ENCODE measurements around the gene CEP43.

CEP43 gene, protein sequence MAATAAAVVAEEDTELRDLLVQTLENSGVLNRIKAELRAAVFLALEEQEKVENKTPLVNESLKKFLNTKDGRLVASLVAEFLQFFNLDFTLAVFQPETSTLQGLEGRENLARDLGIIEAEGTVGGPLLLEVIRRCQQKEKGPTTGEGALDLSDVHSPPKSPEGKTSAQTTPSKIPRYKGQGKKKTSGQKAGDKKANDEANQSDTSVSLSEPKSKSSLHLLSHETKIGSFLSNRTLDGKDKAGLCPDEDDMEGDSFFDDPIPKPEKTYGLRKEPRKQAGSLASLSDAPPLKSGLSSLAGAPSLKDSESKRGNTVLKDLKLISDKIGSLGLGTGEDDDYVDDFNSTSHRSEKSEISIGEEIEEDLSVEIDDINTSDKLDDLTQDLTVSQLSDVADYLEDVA

DNA sequence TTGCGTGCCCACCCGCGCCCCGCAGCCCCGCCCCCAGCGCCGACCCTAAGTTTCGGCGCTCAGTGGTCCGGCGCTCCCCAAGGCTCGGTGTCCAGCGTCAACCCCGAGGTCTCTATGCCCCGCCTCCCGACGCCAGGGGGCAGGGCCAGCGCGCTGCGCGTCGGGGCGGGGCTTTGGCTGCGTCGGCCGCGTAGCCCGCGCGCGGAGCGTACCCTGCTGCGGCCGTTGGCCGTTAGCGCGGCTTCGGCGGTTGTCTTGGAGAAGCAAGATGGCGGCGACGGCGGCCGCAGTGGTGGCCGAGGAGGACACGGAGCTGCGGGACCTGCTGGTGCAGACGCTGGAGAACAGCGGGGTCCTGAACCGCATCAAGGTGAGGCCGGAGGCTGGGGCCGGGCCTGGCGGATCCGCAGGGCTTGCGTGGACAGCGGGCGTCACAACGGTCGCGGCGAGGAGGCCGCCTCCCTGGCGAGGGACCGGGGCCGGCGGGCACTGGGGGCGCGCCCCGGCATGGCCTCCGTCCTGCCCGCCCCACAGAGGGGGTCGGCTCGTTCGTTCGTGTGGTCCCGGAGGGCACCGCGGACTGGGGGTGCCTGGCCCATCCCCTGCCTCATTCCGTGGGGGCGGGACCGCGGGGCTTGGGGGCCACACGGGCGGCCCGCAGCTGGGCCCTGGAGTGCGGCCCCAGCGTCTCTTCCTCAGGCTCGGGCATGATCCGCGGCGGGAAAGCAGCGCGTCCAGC is at the start of gene CEP43:
Gene CEP43, plus strand, starts transcription at position 253 of the 739 bp plus-strand sequence. Its CDS starts 16 bp downstream, at position 269.
- peak; percentile 93 for DNase-seq

DNA sequence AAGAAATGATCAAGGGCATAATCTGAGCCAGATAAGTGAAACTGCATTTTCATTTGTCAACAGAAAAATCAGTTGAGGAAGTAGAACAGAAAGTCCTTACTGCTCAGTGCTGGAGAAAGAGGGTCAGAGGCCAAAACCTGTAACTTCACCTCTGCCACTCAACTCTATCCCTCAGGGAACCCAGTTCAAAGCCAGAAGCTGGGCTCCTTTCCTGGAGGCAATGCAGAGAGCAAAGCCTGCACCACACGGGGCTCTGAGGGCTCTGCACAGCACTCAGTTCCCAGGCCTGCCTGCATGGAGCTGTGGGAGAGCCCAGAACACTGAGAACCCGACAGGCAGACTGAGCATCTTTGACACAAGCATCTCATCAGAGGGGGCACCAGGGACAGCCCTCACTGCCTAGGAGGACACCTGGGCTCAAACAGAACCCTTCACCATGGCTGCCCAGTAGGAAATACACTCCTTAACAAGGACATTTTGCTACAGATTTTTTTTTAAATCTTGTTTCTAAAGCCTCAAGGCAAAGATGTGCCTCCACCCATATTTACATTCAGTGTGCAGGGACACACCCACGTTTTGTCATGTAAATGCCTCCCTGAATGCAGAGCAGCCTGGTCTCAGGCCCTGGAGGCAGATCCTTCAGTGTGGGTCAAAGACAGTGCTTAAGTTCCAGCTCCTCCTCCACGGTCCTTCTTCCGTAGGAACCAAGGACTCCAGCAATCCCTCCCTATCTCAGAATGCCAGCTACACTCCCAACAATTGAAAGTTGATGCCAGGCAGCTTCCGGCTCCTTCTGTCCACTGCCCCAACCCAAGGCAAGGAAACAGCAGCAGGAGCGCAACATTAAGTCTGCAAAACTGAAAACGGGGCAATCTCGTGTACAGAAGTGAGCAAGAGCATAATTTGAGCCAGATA is 49.4 kb upstream of the CEP43 start:
- no peak for DNase-seq

DNA sequence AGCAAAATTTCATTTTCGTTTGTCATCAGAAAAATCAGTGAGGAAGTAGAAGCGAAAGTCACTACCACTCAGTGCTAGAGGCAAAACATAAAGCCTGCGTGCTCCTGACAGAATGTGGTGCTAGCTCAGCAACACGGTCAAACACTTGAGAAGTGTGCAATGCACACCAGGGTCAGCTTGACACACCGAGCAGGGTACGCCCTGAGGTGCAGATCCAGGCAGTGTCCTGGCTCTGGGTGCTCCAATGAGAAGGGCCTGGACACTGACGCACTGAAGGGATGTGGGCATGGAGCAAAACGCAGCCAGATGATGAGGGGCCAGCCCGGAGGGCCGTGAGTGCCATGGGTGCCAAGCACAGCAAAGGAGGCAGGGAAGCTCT is 48.8 kb upstream of the CEP43 start:
- no peak for DNase-seq

DNA sequence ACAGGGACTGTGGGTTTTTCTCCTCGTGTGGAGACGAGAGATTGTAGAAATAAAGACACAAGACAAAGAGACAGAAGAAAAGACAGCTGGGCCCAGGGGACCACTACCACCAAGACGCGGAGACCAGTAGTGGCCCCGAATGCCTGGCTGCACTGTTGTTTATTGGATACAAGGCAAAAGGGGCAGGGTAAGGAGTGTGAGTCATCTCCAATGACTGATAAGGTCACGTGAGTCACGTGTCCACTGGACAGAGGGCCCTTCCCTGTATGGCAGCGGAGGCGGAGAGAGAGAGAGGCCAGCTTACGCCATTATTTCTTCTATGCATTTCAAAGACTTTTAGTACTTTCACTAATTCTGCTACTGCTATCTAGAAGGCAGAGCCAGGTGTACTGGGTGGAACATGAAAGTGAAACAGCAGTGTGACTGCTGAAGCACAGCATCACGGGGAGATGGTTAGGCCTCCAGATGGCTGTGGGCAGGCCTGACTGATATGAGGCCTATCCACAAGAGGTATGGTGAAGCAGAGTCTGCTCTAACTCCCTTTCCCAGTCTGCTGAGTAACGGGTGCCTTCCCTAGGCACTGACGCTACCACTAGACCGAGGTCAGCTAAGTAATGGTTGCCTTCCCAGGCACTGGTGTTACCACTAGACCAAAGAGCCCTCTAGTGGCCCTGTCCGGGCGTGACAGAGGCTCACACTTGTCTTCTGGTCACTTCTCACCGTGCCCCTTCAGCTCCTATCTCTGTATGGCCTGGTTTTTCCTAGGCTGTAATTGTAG is 48.1 kb upstream of the CEP43 start:
- DNase-seq: peak; percentile 75

DNA sequence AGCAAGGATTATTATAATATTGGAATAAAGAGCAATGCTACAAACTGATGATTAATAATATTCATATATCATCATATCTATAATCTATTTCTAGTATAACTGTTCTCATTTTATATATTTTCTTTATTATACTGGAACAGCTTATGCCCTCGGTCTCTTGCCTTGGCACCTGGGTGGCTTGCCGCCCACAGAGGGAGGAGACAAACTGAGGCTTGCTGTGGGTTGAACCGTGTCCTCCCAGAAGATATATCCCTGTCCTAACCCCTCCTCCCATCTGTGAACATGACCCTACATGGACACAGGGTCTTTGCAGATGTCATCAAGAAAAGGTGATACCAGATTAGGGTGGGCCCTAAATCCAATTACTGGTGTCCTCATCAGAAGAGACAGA is 47.5 kb upstream of the CEP43 start:
- DNase-seq: no peak

DNA sequence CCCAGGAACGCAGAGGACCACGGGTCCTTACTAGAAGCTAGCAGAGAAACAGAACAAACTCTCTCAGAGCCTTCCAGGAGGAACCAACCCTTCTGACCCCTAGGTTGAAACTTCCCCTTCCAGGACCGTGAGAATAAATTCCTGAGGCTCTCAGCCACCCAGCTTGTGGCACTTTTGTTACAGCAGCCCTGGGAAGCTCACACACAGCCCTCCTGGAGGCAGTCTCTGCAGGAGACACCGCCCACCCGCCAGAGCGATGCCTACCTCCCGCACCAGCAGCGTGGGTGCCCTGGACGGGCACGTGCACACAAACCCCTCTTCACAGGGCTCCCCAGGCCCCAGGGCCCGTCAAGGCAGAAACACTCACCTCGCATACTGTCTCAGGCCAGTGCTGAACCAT is 47.1 kb upstream of the CEP43 start:
- no peak for DNase-seq

DNA sequence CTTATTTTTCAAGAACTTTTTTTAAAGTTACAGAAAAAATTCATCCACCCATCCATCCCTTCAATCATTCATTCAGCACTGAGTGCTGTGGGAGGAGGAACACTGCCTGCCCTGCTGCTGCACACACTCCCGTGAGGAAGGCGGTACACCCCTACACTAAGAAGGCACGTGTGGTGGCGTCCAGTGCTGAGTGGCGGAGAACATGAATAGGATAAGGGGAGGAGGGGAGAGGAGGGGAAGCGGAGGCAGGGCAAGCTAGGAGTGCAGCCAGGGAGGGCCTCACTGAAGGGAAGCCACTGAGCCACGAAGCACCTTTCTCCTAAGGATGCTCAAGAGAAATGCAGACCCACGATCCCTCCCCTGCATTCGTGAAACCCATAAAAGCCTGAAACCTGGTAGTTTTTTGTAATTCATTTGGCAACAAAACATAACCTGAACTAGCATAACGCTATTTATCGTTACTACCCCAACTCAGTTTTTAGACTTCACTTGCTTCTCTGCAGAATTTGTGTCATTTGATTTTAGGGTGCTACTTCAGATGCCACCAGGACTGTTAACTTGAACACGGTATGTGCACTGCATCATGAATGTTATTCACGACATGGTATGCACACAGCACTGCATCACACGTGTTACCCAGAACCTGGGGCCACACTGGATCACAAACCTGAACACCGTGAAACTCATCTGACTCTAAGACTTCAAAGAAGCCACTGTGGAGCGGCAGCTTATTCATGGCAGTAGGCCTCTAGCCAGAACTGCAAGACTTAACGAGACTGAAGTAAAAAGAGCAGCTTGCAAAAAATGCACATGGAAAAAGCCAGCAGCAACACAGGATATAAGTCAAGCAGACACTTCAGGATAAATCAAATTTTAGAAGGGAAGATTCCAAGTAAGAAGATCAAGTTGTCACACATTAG is 46.4 kb upstream of the CEP43 start:
- no peak for DNase-seq

DNA sequence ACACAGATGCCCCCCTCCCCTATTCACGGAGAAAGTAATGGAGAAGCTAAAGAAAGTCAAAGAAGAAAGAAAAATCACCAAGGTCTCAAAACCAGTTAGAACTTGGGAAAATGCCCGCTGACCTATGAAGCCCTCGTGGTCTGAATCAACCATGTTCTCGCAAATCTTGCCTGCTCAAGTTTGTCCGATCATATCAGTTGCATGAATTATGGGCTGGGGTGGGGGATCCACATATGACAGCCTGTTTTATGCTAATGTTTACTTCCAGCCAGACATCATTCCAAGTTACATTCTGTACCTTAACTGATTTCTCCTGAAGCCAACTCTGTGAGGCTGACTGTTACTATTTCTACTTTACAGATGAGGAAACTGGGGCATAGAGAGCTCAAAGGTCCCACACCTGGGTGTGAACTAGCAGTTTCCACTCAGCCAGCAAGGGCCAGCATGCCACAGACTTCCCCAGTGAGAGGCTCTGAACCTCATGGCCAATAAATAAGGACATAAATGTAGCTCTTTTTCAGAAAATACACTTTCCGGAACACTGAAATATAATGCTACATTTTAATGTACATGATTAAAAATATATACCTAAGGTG is 45.0 kb upstream of the CEP43 start:
- no peak for DNase-seq

DNA sequence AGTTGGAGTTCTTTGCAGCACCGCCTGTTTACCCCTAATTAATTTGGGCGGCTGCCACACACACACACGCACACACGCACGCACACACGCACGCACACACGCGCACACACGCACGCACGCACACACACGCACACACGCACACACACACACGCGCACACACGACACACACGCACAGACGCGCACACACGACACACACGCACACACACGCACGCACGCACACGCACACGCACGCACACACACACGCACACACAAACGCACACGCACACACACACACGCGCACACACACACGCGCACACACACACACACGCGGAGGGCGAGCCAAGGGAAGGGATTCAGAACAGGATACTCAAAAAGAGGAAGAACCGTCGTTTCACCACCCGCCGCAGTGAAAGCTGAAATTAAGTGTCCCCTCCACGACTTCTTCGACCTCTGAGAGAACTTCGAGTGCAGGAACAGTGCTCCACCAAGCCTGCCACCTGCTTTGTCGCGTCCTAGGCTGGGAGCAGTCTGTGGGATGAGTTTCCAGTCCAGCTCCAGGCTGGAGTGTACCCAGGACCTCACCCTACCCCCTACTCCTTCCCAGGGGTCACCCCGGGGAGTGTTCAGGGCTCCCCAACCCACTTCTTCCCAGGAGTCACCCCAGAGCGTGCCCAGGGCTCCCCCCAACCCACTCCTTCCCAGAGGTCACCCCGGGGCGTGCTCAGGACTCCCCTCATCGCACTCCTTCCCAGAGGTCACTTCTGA is 43.9 kb upstream of the CEP43 start:
- peak; percentile 52 for DNase-seq

DNA sequence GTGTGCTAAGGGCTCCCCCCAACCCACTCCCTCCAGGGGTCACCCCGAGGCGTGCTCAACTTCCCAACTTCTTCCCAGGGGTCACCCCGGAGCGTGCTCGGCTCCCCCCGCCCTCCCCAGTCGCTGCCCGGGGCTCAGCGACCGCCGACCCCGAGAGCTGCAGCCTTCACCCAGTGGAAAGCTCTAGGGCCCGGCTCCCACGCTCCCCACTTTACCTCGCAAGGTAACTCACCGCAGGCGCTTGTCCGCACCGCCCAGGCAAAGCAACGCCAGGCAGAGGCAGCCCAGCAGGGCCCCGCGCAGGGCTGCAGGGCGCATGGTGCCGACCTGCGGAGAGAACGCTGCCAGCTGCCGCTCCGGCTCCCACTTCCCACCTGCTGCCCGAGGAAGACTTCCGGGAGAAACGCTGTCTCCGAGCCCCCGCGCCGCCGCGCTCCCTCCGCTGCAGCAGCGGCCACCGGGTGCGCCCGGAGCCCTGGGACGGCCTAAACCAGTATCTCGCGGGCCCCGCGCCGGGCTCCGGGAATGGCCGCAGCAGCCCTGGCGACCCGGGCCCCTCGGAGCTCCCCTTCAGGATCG is 43.2 kb upstream of the CEP43 start:
- no peak for DNase-seq

DNA sequence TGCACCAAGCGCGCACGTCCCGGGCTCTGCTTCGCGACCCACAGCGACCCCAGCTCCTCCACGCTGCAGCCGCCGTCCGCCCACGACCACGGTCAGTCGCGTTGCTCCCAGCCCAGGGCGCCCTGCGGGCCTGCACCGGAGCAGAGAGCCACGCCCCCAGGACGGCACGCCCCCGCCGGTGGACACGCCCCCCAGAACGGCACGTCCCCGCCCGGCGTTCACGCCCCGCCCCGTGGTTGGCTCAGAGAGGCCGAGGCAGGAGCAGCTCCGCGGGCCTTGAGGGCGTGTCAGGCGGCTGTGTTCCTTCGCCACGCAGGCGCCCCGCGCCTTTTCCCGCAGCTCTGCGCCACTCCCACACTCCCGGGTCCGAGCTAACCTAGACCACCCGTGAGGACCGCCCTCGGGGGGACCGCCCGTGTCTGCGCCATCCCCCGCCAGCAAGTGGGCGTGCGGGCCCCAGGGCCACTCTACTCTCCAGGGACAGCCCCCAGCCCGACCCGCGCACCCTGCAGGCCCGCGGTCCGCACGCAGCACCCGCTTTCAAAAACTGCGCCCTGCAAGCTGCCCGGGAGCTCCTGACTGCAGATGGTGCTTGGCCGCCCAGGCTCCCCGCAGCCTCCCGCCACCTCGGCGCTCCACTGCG is 42.6 kb upstream of the CEP43 start, which contains the start of gene RNASET2:
Gene RNASET2, minus strand, starts transcription at position 107 of the 643 bp plus-strand sequence. CDS start 368 bp downstream, outside the sequence.
- peak; percentile 90 for DNase-seq

DNA sequence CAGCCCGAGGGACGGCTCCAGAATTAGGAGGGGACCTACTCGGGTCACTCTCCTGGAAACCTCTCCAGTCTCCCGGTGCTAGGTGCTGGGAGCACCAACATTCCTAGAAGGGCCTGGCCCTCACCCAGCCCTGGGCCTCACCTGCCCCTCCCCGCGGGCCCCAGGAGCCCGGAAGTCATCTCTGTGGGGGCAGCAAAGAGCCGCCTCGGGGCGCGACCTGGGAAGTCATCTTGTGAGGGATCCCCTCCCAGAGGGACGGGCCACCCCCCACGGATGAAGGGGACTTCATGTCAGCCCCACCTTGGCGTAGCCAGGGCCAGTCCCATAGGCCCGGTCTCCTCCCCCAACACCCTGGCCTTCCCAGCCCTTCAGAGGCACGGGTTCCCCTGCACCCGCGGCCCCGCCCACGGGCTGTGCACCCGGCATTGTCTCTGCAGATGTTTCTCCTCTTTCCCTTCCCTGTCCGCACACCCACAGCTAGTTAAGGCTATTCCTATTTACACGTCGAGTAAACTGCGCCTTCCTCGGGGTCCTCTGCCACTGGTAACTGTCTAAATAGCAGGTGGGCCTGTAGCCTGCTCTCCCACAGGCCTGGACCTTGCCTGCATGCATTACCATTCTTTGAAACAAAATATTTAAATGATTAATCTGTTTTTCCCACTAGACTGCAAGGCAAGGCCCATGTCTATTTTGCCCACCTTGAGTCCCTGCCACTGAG is 42.0 kb upstream of the CEP43 start:
- peak; percentile 29 for DNase-seq

DNA sequence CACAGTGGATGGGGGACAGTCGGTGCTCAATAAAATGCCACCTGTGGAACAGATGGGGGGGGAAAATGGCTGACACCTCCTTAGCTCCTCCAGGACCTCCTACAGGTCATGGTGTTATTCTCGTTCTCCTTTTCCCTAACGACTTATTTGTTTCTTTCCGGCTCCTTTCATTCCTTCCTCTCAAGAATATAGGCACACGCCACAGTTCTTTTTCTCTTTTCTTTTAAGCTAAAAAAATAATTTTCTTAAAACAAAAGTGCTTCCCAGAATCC is 41.5 kb upstream of the CEP43 start:
- no peak for DNase-seq

DNA sequence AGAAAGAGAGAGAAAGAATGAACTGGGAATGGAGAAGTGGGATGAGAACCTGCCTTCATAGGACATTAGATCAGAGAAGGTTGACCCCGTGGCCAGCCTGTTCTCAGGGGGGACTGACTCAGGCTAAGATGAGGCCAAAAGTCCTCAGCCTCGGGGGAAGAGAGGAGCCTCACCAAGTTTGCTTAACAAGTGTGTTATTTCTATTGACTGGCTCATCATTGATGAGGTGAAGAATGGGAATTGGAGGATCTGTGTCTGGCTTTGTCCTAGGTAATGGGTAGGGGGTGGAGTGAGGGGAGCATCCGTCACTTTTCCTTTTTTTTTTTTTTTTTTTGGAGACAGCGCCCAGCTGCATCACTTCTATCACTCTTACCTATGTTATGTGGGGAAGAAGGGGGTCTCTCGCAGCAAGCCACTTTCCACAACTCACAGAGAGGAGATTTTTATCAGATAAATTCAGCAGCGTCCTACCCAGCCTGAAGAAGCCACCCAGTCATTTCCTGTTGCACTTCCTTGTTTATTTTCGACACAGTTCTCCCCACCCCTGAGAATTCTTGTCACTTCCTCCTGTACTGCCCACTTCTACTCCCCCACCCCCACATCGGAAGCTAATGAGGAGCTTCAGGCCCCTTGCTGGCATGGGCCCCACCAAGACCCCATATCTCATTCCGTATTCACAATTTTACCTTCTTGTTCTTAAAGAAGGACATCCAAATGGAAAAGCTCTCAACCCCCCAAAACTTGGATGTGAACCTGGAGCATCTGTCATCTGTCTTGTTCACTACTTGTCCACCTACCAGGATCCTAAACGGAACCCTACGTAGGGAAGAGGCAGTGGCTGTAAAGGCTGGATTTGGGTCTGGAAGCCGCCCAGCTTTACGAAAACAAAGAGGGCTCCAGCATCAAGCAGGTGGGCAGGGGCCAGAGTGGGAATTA is 40.0 kb upstream of the CEP43 start:
- peak; percentile 74 for DNase-seq

DNA sequence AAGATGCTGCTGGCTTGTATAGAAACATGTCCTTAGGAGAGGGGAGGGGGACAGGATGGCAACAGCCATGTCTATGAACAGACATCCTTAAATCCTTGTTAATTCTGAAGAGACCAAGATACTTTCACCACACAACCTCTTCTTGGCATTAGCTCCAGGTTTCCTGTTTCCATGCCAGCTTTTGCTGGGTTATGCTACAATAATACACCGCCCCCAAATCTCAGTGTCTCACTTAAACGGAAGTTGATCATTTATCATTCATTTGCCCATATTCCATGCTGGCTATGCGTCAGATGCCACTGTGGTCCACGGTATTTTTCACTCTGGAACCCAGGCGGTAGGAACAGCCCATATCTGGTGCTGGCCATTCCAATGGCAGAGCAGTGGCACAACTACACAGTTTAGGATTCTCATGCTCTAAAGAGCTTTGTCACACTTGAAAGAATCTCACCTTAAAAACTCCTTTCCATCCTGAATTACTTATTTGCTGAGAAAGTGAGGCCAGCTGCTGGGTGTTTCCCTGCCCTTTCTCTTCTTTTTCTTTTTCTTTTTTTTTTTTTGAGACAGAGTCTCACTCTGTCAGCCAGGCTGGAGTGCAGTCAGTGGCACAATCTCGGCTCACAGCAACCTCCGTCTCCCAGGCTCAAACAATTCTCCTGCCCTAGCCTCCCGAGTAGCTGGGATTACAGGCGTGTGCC is 39.1 kb upstream of the CEP43 start:
- no peak for DNase-seq

DNA sequence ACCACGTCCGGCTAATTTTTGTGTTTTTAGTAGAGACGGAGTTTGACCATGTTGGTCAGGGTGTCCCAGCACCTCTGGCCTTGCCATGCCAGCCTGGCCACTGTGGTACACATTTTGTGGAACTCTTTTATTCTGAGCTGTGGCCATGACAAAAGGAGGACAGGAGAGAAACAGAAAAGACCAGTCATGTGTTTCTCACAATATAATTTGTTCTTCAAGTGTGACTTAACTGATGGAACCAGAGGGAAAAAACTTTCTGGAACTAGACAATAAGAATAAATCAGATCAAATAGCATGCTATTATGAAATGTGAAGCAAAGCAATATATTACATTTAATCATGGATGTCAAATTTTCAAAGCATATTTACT is 38.6 kb upstream of the CEP43 start:
- no peak for DNase-seq

DNA sequence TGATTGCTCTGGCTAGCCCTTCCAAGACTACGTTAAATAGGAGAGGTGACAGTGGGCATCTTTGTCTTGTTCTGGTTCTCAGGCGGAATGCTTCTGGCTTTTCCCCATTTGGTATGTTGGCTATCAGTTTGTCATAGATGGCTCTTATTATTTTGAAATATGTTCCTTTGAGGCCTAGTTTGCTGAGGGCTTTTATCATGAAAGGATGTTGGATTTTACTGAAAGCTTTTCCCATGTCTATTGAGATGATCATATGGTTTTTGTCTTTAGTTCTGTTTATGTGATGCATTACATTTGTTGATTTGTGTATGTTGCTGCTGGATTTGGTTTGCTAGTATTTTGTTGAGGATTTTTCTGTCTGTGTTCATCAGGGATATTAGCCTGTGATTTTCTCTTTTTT is 32.9 kb upstream of the CEP43 start:
- no peak for DNase-seq

All from CD4-positive, alpha-beta T cell treated with Interferon gamma for 1 hour (primary cell).